Measurements from ENCODE around the gene SVIP.

The SVIP gene

DNA sequence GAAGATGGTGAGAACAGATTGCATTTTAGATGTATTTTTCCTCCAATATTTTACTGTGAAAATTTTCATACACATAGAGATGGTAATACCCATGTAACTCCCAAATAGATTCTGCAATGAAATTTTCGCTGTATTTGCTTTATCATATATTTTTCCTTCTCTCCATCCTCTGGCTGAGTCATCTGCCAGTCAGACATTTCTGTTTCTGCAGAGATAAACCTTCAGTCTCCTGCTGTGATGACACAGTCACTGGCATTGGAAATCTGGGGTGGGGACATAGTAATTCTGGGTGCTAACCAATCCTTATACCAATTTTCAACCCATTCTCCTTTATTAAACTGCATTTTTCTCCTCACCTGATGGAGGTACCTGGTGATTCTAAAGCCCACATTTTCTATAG is 33.7 kb downstream of the SVIP start:
- DNase-seq (ENCODE audit: low read depth in 2 of 2) = no peak

DNA sequence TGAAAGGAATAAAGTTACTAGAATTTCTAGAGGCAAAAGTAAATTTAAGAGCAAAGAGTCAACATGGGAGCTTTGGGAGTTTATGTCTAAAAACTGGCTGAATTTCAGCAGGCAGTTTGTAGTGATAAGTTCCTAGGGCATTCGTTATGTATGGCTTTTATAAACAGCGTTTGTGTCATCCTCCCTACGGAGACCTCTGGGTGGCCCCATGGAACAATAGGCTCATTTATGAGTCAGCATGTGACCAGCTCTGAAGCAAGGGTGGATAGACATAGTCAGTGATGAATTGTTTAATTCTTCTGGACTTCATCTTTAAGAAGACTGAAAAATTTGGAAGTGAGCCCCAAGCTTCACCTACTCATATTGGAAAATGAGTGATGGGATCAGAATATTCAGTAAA is 37.1 kb downstream of the SVIP start:
- DNase-seq (ENCODE audit: low read depth in 2 of 2) = no peak

DNA sequence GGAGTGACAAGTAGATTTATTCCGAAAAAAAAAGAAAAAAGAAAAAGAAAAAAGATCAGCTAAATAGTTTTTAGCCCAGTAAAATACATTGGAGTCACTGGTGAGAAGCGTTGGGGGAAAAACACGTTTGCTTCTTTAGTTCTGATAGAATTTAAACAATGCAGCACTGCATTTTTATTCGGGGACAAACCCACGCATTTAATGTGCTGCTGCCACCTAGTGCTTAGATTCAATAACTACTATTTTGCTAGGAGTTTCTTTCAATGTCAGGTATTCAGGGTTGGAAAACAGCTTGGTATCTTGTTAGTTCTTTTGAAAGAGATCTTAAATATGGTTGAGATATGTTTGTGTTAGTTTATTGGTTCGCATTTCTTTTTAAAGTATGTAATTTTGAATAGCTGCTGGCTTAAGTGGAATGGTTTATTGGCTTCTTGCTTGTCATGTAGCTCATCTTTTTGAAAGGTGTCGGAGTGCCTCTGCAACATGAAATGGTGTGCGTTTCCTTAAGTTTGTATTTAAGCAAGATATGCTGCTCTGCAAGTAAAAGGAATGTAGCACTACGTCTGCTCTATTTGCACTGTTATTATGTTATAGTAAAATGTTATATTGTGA is 41.9 kb downstream of the SVIP start:
- peak; percentile 11 to 14 for DNase-seq (ENCODE audit: low read depth in 2 of 2)

DNA sequence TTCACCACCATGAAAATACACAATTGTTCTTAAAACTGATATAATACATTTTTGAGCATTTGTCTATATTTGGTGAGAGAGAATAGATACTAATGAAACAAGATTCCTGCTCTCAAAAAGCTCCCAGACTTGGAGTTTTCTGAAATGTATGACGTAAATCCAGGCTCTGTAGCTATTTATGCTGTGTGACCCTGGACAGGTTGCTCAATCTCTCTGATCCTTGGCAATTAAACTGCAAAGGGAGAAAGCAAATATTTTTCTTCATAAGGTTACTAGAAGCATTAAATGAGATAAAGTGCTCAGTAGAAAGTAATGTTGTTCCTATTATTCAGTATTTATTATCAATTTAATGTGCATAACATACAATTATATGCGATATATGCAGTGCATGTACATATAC is 42.5 kb downstream of the SVIP start:
- DNase-seq (ENCODE audit: low read depth in 2 of 2) = no peak

DNA sequence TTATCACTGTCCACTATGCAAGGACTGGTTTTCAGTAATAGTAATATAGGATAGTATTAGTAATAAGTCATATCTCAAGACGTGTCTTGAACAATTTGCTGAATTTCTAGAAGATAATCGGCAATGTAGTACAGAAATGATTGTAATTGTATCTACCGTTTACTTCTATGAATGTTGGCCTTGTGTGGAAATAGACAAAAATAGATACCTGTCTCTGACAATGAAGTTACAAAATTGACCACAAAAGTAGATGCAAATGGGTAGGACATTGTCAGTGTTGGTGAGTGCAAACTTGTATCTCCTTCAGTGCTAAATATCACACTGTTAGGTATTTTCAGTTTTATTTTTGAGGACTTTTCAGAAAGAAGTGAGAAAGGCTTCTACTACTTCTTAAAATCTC is 43.1 kb downstream of the SVIP start:
- no peak for DNase-seq (ENCODE audit: low read depth in 2 of 2)

DNA sequence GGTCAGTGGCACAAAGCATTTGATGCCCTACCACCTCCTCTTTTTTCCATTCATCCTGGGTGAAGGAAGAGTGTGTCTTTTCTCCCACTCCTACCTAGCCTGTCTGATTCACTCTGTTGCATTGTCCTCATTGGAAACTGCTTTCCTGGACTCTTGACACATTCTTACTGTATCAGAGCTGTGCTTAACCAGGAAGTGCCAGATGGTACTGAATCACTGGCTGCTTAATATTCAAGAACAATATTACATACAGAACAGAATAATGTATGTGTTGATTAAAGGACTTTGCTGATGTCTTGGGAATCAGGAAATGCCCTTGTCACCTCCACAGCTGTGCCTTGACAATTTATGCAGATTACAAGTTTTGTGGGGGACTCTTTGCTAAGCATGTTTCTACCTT is 44.4 kb downstream of the SVIP start:
- DNase-seq (ENCODE audit: low read depth in 2 of 2) = no peak

DNA sequence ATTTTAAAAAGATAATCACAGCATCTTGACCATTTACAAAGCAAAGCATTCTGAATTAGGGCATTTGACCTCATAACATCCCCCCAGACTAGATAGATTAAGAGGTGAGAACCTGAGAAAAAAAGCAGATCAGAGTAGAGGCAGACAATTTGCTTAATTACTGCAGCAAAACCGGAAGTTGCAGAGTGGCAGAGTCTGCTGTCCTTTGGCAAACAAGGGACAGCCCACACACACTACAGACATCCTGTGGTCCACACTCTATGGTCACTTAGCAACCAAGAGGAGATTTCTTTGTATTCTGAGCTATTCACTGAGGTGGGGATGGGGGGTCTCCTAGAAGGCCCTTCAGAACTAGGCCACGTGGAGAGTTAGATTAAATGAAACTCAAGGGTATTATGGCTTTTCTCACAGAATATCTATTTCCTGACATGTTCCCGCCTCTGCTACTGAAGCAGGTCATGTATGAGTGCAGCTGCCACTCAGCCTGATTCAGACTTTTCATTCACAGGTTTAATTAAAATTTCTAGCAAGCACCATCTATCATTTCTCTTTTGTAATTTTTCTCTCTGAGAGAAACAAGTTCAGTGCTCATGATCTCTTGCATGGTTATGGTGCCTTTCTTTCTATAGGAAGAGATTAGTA is 48.5 kb downstream of the SVIP start:
- no peak for DNase-seq (ENCODE audit: low read depth in 2 of 2)

DNA sequence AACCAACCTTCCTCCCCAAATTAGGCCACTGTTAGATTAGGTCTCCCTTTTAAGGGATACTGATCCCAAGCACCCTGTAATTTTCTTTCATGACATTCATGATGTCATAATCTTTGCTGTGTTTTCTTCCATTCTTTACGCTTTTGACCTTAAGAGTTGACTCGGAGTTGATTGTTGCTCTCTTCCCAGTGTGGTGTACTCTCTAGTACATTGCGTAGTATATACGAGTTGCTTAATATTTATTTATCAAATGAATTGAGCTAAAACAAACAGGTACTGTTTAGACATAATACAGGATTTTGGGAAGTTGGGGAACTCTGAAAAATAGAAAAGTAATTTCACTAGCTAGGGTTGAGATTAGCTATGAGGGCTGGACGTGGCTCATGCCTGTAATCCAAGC is 49.8 kb downstream of the SVIP start:
- DNase-seq (ENCODE audit: low read depth in 2 of 2) = no peak

DNA sequence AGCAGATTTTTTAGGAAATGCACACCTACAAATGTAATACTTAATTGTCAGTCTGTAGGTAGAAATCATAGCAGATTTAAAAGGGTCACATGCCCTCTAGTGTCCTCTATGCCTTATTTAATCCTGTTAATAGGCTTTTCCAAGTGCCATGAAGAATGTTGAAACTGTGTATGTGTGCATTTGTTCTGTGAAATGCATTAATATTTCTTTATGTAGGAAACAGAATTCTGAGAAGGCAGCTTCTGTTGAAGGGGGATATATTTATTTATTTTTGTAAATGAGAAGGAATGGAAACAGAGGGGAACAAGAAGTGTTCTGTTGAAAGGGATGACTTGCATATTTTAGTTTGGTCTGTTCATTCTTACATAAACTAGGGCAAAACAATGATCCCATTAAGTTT is 51.0 kb downstream of the SVIP start:
- DNase-seq (ENCODE audit: low read depth in 2 of 2) = no peak

DNA sequence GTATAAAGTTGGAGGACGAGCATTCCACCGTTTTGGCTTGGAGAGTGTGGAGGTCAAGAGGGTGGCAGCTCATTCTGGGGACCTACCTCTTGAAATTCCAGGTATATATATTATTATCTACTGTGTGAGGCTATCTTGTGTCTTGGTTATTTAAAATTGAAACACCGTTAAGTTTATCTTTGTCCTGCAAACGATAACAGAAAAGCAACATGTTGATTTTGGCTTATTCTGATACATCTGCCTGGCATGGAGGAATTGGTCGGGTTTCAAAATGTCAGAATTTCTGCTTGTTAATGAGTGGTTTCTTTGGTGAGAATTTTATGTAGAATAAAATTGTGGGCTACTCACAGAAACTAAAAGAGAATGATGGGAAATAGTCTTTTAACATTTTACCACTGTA is 54.4 kb downstream of the SVIP start:
- DNase-seq (ENCODE audit: low read depth in 2 of 2) = no peak

DNA sequence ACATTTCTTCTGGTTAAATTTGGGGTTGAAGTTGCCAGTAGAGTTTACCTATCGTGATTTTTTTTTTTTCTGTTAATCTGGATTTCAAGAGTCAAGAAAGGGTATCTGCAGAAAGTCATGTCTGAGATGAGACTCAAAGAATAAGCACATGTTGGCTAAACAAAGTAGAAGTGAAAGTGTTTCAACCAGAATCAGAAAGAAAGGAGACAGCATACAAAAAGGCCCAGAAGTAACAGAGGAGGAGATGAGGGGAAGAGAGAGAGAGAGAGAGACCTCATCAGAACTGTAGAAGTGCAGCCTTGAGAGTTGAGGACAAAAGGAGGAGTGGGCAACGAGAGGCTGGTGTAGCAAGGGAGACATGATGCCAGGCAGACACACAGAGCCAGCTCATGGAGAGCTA is 54.9 kb downstream of the SVIP start:
- no peak for DNase-seq (ENCODE audit: low read depth in 2 of 2)

DNA sequence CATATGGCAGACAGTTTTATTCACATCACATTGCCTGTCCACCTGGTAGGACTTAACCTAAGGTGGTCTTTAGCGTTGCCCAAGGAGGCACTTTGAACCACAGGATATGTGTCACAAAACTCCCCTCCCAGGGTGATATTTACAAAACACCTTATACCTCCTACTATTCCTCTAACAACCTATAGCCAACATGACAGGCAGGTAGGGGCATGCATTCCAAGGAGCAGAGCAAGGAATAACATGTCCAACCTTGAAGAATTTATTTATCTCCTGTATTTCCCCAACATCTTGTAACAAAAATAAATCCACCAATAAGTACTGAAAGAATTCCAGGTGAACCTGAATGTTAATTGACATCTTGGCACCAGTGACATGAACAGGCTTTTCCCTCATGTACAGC is 60.5 kb downstream of the SVIP start:
- DNase-seq (ENCODE audit: low read depth in 2 of 2) = no peak

All from fibroblast of skin of left biceps (primary cell).